Gastrocnemius medialis (tissue), 4 donors: Measurements from ENCODE around the gene MND1. TPM values are rescaled to one million over a fixed set of nuclear protein-coding genes. Genes with fewer than 3 reads are reported as not detected.

ENCODE experiments used
- ATAC-seq, 2 donors: fragments of 150-250 bp; one replicate each; pipeline ENCODE4 v1.9.1; 2016
- DNase-seq, 2 donors: peaks; one replicate each; pipeline ENCODE4 v3.0.0-alpha.2; 2019
- H3K27ac ChIP-seq, 4 donors: fragments of 200-600 bp; sonication (generic); 1 replicate in 1 of 4; 2 replicates in 3 of 4; pipeline ENCODE4 v1.5.1; 2016 to 2018; ENCODE audit warnings: mild to moderate bottlenecking in 2 of 4, moderate library complexity in 1 of 4
- H3K27me3 ChIP-seq, 3 donors: fragments of 200-600 bp; sonication (generic) in 2 of 3; 1 replicate in 1 of 3; 2 replicates in 2 of 3; pipeline versions ENCODE4 v1.5.1 to v1.6.0; 2016 to 2019; ENCODE audit warnings: mild to moderate bottlenecking in 1 of 3, moderate library complexity in 1 of 3
- H3K36me3 ChIP-seq, 2 donors: fragments of 200-600 bp; sonication (generic) in 1 of 2; one replicate each; pipeline ENCODE4 v1.5.1; 2017 to 2018
- H3K4me1 ChIP-seq, 2 donors: fragments of 200-600 bp; sonication (generic) in 1 of 2; one replicate each; pipeline ENCODE4 v1.5.1; 2016 to 2017; ENCODE audit warnings: mild to moderate bottlenecking in 2 of 2
- H3K4me3 ChIP-seq, 4 donors: fragments of 200-600 bp; sonication (generic) in 3 of 4; 1 replicate in 1 of 4; 2 replicates in 3 of 4; pipeline ENCODE4 v1.5.1; 2016 to 2019; ENCODE audit warnings: mild to moderate bottlenecking in 2 of 4
- H3K9me3 ChIP-seq, 3 donors: fragments of 200-600 bp; sonication (generic) in 2 of 3; 1 replicate in 1 of 3; 2 replicates in 2 of 3; pipeline ENCODE4 v1.5.1; 2016 to 2019
- POLR2A ChIP-seq, 2 donors: fragments of 450-650 bp; IDR thresholded peaks; one replicate each; pipeline ENCODE4 v1.6.1; 2017; ENCODE audit warnings: antibody characterized with exemption in 2 of 2, mild to moderate bottlenecking in 2 of 2, moderate library complexity in 2 of 2
- in situ Hi-C, 4 donors: fragments of 200-750 bp; cut with MboI; loops; one replicate each; pipeline versions ENCODE4 v1.15.0 to v1.8.0; 2017; ENCODE audit warnings: low sequenced_read_pairs in 4 of 4
- intact Hi-C: fragments of 100-400 bp; cut with DNase I; formaldehyde crosslinking; loops from one replicate; pipeline ENCODE4 v1.15.1; 2023; ENCODE audit warnings: low total_unique reads
- total RNA-seq, 4 donors: library from RNA; depleted of rRNA; stranded (reverse); fragments of >200 nt; gene quantifications; one replicate each; pipeline versions ENCODE4 v1.1.0 to v1.2.3, GENCODE V29; 2016
- TF ChIP-seq, protein P1 (sequence below), 5 experiments: fragments of 450-650 bp in 3 of 5; fragments of 200-600 bp in 2 of 5; sonication (generic) in 2 of 5; IDR thresholded peaks in 4 of 5; conservative IDR thresholded peaks in 1 of 5; 1 replicate in 4 of 5; 2 replicates in 1 of 5; pipeline ENCODE4 v1.5.1; 2016 to 2019; ENCODE audit warnings: antibody characterized with exemption in 5 of 5, mild to moderate bottlenecking in 3 of 5, moderate library complexity in 3 of 5

Gene MND1
- total RNA-seq, 4 donors from 2014 or later = 1.6 TPM; not detected in 3

GRCh38 chr4:153399358-153399757 is 54.9 kb downstream of the MND1 start:
- no peaks in the 10 kb centered on the region for H3K27me3 ChIP-seq
- intact Hi-C loops = no loop called here
- no peaks in the 10 kb centered on the region for H3K4me1 ChIP-seq
- no peak overlapping the region for H3K4me3 ChIP-seq
- H3K36me3 ChIP-seq = no peaks in the 10 kb centered on the region
- TF ChIP-seq POLR2A (IDR thresholded peaks at IDR 0.05) = no peak
- TF ChIP-seq, protein P1, sequence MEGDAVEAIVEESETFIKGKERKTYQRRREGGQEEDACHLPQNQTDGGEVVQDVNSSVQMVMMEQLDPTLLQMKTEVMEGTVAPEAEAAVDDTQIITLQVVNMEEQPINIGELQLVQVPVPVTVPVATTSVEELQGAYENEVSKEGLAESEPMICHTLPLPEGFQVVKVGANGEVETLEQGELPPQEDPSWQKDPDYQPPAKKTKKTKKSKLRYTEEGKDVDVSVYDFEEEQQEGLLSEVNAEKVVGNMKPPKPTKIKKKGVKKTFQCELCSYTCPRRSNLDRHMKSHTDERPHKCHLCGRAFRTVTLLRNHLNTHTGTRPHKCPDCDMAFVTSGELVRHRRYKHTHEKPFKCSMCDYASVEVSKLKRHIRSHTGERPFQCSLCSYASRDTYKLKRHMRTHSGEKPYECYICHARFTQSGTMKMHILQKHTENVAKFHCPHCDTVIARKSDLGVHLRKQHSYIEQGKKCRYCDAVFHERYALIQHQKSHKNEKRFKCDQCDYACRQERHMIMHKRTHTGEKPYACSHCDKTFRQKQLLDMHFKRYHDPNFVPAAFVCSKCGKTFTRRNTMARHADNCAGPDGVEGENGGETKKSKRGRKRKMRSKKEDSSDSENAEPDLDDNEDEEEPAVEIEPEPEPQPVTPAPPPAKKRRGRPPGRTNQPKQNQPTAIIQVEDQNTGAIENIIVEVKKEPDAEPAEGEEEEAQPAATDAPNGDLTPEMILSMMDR (IDR thresholded peaks at IDR 0.05 in 4 of 5, conservative IDR thresholded peaks at IDR 0.05 in 1 of 5) = no peak
- no peaks in the 10 kb centered on the region for H3K9me3 ChIP-seq
- no peak overlapping the region for H3K27ac ChIP-seq
- DNase-seq = no peak
- no peak for ATAC-seq
- in situ Hi-C loops = no loop called here

- Histone ChIP-seq H3K36me3 (no peaks in the 10 kb centered on the region), H3K27me3 (no peaks in the 10 kb centered on the region), H3K27ac (no peak overlapping the region), H3K9me3 (no peaks in the 10 kb centered on the region), H3K4me3 (no peak overlapping the region), H3K4me1 (no peaks in the 10 kb centered on the region)
- intact Hi-C loops = no loop called here
- no peak for TF ChIP-seq POLR2A (IDR thresholded peaks at IDR 0.05)
- TF ChIP-seq, protein P1 (IDR thresholded peaks at IDR 0.05 in 4 of 5, conservative IDR thresholded peaks at IDR 0.05 in 1 of 5) = no peak
- DNase-seq = no peak
- no peak for ATAC-seq
- in situ Hi-C loops = no loop called here
Measured at GRCh38 chr4:153401501-153401900, 57.0 kb downstream of the MND1 start.

- Histone ChIP-seq H3K36me3 (no peaks in the 10 kb centered on the region), H3K4me1 (no peaks in the 10 kb centered on the region), H3K9me3 (no peaks in the 10 kb centered on the region), H3K27me3 (no peaks in the 10 kb centered on the region), H3K4me3 (no peak overlapping the region), H3K27ac (no peak overlapping the region)
- TF ChIP-seq POLR2A (IDR thresholded peaks at IDR 0.05) = no peak
- TF ChIP-seq, protein P1 (IDR thresholded peaks at IDR 0.05 in 4 of 5, conservative IDR thresholded peaks at IDR 0.05 in 1 of 5) = no peak
- in situ Hi-C loops (no loop called here), intact Hi-C loops (no loop called here)
- no peak for ATAC-seq
- DNase-seq = no peak
Measured at GRCh38 chr4:153402366-153402765, 57.9 kb downstream of the MND1 start.

GRCh38 chr4:153403726-153404125 is 59.2 kb downstream of the MND1 start:
- DNase-seq (no peak), ATAC-seq (no peak)
- no peak for TF ChIP-seq POLR2A (IDR thresholded peaks at IDR 0.05)
- TF ChIP-seq, protein P1 (IDR thresholded peaks at IDR 0.05 in 4 of 5, conservative IDR thresholded peaks at IDR 0.05 in 1 of 5) = no peak
- Histone ChIP-seq H3K36me3 (no peaks in the 10 kb centered on the region), H3K27ac (no peak overlapping the region), H3K4me1 (no peaks in the 10 kb centered on the region), H3K4me3 (no peak overlapping the region), H3K27me3 (no peaks in the 10 kb centered on the region), H3K9me3 (no peaks in the 10 kb centered on the region)
- intact Hi-C loops (no loop called here), in situ Hi-C loops (no loop called here)

DNA sequence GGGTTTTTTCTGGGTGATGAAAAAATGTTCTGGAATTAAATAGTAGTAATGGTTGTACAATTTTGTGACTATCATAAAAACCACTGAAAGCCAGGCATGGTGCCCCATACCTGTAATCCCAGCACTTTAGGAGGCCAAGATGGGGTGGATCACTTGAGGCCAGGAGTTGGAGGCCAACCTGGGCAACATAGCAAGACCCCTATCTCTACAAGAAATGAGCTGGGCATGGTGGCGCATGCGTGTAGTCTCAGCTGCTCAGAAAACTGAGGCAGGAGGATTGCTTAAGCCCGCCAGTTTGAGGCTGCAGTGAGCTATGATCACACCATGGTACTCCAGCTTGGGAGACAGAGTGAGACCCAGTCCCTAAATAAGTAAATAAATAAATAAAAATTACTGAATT is 63.4 kb downstream of the MND1 start:
- Histone ChIP-seq H3K36me3 (no peaks in the 10 kb centered on the region), H3K4me1 (peaks cover 8 to 11% of the 10 kb centered on the region in 2 donors), H3K9me3 (no peaks in the 10 kb centered on the region), H3K4me3 (no peak overlapping the region), H3K27ac (no peak overlapping the region), H3K27me3 (no peaks in the 10 kb centered on the region)
- DNase-seq (no peak), ATAC-seq (no peak)
- TF ChIP-seq POLR2A (IDR thresholded peaks at IDR 0.05) = no peak
- TF ChIP-seq, protein P1 (IDR thresholded peaks at IDR 0.05 in 4 of 5, conservative IDR thresholded peaks at IDR 0.05 in 1 of 5) = no peak
- intact Hi-C loops (no loop called here), in situ Hi-C loops (no loop called here)
